HL-60 (cell line): Measurements from ENCODE around the gene CNRIP1.
"Not testable (repeated sequence)": the region's sequence is repeated elsewhere in the genome, so short reads cannot be mapped to it uniquely, and the experiment has no call there.

Experiments
- DNase-seq, 2 experiments: peaks; one replicate each; pipeline ENCODE4 v3.0.0-alpha.2; 2010 to 2020; ENCODE audit warnings: low read depth in 1 of 2, low spot score in 1 of 2
- H3K27ac ChIP-seq: fragments of 250-450 bp; sonication (Bioruptor Pico); replicated peaks from 2 replicates; pipeline ENCODE4 v1.5.1; 2020; ENCODE audit warnings: mild to moderate bottlenecking, moderate library complexity
- H3K27me3 ChIP-seq: fragments of 250-450 bp; sonication (Bioruptor Pico); 2 replicates; pipeline ENCODE4 v1.5.1; 2021; ENCODE audit warnings: mild to moderate bottlenecking, moderate library complexity; ENCODE audit not compliant: insufficient read depth, poor library complexity, severe bottlenecking
- H3K4me3 ChIP-seq: replicated peaks from 2 replicates; pipeline ENCODE4 v1.5.1; 2011; ENCODE audit warnings: mild to moderate bottlenecking, control low read depth, low read length; ENCODE audit not compliant: insufficient read depth
- GABPA ChIP-seq: IDR thresholded peaks from 2 replicates; pipeline ENCODE4 v1.6.1; 2012; ENCODE audit warnings: low read depth
- POLR2AphosphoS5 ChIP-seq: IDR thresholded peaks from 2 replicates; pipeline ENCODE4 v1.6.1; 2012; ENCODE audit warnings: low read depth
- SPI1 ChIP-seq: IDR thresholded peaks from 2 replicates; pipeline ENCODE4 v1.6.1; 2012; ENCODE audit warnings: low read depth, mild to moderate bottlenecking, borderline replicate concordance
- TF ChIP-seq, protein P1 (sequence below): IDR thresholded peaks from 2 replicates; pipeline ENCODE4 v1.6.1; 2012; ENCODE audit warnings: low read depth; ENCODE audit not compliant: insufficient replicate concordance
- TF ChIP-seq, protein P2 (sequence below): IDR thresholded peaks from one replicate; pipeline ENCODE4 v1.5.1; 2011; ENCODE audit warnings: low read length, control low read depth, inconsistent platforms; ENCODE audit not compliant: insufficient read depth

The CNRIP1 gene

DNA sequence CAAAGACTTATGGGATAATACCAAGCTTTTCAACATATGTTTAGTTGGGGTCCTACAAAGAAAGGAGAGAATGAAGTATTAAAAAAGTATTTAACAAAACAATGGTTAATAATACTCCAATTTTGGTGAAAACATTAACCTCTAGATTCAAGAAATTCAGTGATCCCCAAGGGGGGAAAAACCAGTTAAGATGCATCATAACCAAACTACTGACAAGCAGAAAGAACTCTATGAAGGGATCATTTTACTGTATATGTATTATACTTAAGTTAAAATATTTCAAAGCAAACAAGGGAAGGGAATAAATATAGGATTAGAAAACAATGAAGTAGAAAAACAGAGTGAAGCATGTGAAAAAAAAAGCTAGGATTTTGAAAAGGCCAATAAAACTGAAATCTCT is 8.7 kb downstream of the CNRIP1 start:
- Histone ChIP-seq H3K4me3 (no peak overlapping the region), H3K27me3 (no peaks in the 10 kb centered on the region), H3K27ac (no peak overlapping the region)
- TF ChIP-seq POLR2AphosphoS5 = no peak
- TF ChIP-seq SPI1 = no peak
- TF ChIP-seq, protein P1, sequence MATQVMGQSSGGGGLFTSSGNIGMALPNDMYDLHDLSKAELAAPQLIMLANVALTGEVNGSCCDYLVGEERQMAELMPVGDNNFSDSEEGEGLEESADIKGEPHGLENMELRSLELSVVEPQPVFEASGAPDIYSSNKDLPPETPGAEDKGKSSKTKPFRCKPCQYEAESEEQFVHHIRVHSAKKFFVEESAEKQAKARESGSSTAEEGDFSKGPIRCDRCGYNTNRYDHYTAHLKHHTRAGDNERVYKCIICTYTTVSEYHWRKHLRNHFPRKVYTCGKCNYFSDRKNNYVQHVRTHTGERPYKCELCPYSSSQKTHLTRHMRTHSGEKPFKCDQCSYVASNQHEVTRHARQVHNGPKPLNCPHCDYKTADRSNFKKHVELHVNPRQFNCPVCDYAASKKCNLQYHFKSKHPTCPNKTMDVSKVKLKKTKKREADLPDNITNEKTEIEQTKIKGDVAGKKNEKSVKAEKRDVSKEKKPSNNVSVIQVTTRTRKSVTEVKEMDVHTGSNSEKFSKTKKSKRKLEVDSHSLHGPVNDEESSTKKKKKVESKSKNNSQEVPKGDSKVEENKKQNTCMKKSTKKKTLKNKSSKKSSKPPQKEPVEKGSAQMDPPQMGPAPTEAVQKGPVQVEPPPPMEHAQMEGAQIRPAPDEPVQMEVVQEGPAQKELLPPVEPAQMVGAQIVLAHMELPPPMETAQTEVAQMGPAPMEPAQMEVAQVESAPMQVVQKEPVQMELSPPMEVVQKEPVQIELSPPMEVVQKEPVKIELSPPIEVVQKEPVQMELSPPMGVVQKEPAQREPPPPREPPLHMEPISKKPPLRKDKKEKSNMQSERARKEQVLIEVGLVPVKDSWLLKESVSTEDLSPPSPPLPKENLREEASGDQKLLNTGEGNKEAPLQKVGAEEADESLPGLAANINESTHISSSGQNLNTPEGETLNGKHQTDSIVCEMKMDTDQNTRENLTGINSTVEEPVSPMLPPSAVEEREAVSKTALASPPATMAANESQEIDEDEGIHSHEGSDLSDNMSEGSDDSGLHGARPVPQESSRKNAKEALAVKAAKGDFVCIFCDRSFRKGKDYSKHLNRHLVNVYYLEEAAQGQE = no peak
- DNase-seq = no peak

DNA sequence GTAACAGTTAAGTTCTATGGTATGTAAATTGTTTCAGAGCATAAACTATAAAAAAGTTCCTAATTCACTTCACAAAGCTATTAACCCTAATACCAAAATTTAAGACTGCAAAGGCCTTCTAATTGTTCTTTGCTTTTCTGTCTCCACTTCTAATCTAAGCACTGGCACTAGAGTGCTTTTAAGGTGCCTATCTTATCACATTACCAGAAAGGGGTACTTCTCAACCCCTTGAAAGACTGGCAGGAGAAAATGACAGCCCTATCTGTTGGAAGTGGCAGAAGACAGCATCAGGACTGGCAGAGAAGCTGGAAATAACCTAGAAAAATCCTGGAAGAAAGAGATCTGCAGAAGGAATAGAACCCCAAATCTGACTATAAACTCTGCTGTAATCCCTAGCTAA is 10.3 kb downstream of the CNRIP1 start:
- Histone ChIP-seq H3K27ac (no peak overlapping the region), H3K4me3 (no peak overlapping the region), H3K27me3 (no peaks in the 10 kb centered on the region)
- no peak for DNase-seq
- TF ChIP-seq, protein P2, sequence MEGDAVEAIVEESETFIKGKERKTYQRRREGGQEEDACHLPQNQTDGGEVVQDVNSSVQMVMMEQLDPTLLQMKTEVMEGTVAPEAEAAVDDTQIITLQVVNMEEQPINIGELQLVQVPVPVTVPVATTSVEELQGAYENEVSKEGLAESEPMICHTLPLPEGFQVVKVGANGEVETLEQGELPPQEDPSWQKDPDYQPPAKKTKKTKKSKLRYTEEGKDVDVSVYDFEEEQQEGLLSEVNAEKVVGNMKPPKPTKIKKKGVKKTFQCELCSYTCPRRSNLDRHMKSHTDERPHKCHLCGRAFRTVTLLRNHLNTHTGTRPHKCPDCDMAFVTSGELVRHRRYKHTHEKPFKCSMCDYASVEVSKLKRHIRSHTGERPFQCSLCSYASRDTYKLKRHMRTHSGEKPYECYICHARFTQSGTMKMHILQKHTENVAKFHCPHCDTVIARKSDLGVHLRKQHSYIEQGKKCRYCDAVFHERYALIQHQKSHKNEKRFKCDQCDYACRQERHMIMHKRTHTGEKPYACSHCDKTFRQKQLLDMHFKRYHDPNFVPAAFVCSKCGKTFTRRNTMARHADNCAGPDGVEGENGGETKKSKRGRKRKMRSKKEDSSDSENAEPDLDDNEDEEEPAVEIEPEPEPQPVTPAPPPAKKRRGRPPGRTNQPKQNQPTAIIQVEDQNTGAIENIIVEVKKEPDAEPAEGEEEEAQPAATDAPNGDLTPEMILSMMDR = no peak
- TF ChIP-seq SPI1 (no peak), POLR2AphosphoS5 (no peak), GABPA (no peak)
- TF ChIP-seq, protein P1 = no peak

DNA sequence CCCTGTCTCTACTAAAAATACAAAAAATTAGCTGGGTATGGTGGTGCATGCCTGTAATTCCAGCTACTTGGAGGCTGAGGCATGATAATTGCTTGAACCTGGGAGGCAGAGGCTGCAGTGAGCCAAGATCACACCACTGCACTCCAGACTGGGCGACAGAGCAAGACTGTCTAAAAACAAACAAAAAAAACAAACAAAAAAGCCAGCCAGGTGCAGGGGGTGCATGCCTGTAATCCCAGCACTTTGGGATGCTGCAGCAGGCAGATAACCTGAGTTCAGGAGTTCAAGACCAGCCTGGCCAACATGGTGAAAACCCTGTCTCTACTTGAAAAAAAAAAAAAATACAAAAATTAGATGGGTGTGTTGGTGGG is 15.9 kb downstream of the CNRIP1 start:
- not testable (repeated sequence) for DNase-seq, H3K4me3 ChIP-seq, H3K27ac ChIP-seq, H3K27me3 ChIP-seq

DNA sequence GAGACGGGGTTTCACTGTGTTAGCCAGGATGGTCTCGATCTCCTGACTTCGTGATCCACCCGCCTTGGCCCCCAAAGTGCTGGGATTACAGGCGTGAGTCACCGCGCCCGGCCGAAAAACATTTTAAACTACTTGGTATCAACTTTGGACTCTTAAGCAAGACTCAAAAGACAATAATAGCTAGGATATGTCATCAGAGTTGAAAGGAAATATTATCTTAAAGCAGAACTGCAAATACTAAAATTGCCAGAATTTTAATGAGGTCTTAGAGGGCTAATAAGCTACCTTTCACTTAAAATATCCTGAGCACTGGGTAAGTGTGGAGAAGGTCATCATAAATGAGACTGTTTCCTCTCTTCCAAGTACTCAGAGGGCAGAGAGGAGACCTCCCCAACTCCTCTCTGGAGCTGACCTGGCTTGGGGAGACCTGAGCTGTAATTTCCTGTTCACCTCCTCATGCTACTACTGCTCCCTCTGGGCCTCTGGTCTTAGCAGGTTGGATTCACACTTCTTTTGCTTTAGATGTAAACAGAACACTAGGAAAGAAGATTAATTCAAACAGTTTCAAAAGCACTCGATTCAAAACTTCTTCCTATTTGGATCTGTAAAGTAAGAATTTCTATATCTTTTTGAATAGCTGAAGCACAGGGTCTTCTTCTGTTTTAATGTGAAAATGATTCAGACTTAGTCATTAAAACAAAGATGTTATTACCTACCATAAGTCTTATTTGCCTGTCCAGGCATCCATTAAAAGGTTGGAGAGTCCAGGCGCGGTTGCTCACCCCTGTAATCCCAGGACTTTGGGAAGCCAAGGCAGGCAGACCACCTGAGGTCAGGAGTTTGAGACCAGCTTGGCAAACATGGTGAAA is 16.5 kb downstream of the CNRIP1 start:
- Histone ChIP-seq H3K27me3 (no peaks in the 10 kb centered on the region), H3K4me3 (no peak overlapping the region), H3K27ac (no peak overlapping the region)
- no peak for DNase-seq
- TF ChIP-seq SPI1 (no peak), GABPA (no peak), POLR2AphosphoS5 (no peak)
- TF ChIP-seq, protein P2 = no peak
- TF ChIP-seq, protein P1 = no peak
